Endothelial cell of umbilical vein (primary cell): ENCODE results near the gene ADGRL3. TPM values are rescaled to one million over a fixed set of nuclear protein-coding genes. Genes with fewer than 3 reads are reported as not detected.

Source experiments
- BruUV-seq: library from RNA; stranded (reverse); fragments of 400-500 nt; replicated peaks from 2 replicates; lab custom pipeline; 2021; lab: Mats Ljungman, UMichigan
- CTCF ChIA-PET: fragments of 300-600, 350-600 bp; sonication (Branson Sonifier 250); formaldehyde crosslinking; loops from one replicate; lab custom pipeline; 2021; ENCODE audit warnings: antibody characterized with exemption, inconsistent platforms; lab: Charles Lee
- POLR2A ChIA-PET: fragments of 300-600, 350-600 bp; sonication (Branson Sonifier 250); formaldehyde crosslinking; loops from one replicate; lab custom pipeline; 2021; ENCODE audit warnings: antibody characterized with exemption, inconsistent platforms; lab: Charles Lee
- DNase-seq: peaks from one replicate; pipeline ENCODE4 v3.0.0-alpha.2; 2011; ENCODE audit warnings: low read depth, low spot score
- FAIRE-seq: peaks from 2 replicates; lab custom pipeline; 2011; peaks lifted over from hg19 to GRCh38; lab: Jason Lieb, UNC
- H2AFZ ChIP-seq: 2 replicates; pipeline ENCODE4 v1.6.0; 2012; ENCODE audit warnings: low read depth, low read length, control low read depth, inconsistent platforms
- H3K27ac ChIP-seq: 2 replicates; pipeline ENCODE4 v1.5.1; 2011; ENCODE audit warnings: low read depth, mild to moderate bottlenecking, control low read depth, low read length, moderate library complexity; ENCODE audit not compliant: insufficient read depth
- H3K27me3 ChIP-seq, 2 experiments: 2 replicates each; pipeline versions ENCODE4 v1.6.0 to v1.6.1; 2011; ENCODE audit warnings: low read length in 2 of 2, mixed read lengths in 1 of 2; ENCODE audit not compliant: control insufficient read depth in 2 of 2, insufficient read depth in 2 of 2
- H3K36me3 ChIP-seq, 2 experiments: 2 replicates in 1 of 2; 3 replicates in 1 of 2; pipeline ENCODE4 v1.5.1; 2011; ENCODE audit warnings: low read length in 2 of 2, mild to moderate bottlenecking in 1 of 2, moderate library complexity in 1 of 2; ENCODE audit not compliant: control insufficient read depth in 2 of 2, insufficient read depth in 2 of 2; ENCODE audit errors: extremely low read depth in 1 of 2
- H3K4me1 ChIP-seq: 3 replicates; pipeline ENCODE4 v1.5.1; 2011; ENCODE audit warnings: mild to moderate bottlenecking, low read length; ENCODE audit not compliant: control insufficient read depth, insufficient read depth; ENCODE audit errors: extremely low read depth
- H3K4me2 ChIP-seq: 2 replicates; pipeline ENCODE4 v1.6.1; 2011; ENCODE audit warnings: low read length, control low read depth, mixed read lengths; ENCODE audit not compliant: insufficient read depth
- H3K4me3 ChIP-seq, 3 experiments: fragments of 200-600 bp in 1 of 3; sonication (generic), shearing (Covaris generic) in 1 of 3; replicated peaks in 1 of 3; 2 replicates each; pipeline ENCODE4 v1.5.1; 2011 to 2016; ENCODE audit warnings: control low read depth in 3 of 3, low read length in 3 of 3, mild to moderate bottlenecking in 2 of 3, inconsistent platforms in 1 of 3, low read depth in 1 of 3, moderate library complexity in 1 of 3; ENCODE audit not compliant: insufficient read depth in 1 of 3
- H3K79me2 ChIP-seq: 2 replicates; pipeline ENCODE4 v1.6.0; 2012; ENCODE audit warnings: low read length, inconsistent platforms; ENCODE audit not compliant: control insufficient read depth, insufficient read depth
- H3K9ac ChIP-seq: replicated peaks from 2 replicates; pipeline ENCODE3; 2011; ENCODE audit warnings: low read length, control low read depth; ENCODE audit not compliant: insufficient read depth; ENCODE audit errors: extremely low read depth
- H3K9me1 ChIP-seq: replicated peaks from 3 replicates; pipeline ENCODE4 v1.6.0; 2011; ENCODE audit warnings: mild to moderate bottlenecking, low read length; ENCODE audit not compliant: control insufficient read depth, insufficient read depth; ENCODE audit errors: extremely low read depth
- H3K9me3 ChIP-seq: replicated peaks from 2 replicates; pipeline ENCODE4 v1.5.1; 2012; ENCODE audit warnings: low read length, inconsistent platforms; ENCODE audit not compliant: control insufficient read depth, insufficient read depth
- H4K20me1 ChIP-seq: replicated peaks from 2 replicates; pipeline ENCODE3; 2011; ENCODE audit warnings: mild to moderate bottlenecking, low read length; ENCODE audit not compliant: control insufficient read depth, insufficient read depth; ENCODE audit errors: extremely low read depth
- CTCF ChIP-seq, 2 donors: IDR thresholded peaks; 1 replicate in 1 of 2; 2 replicates in 1 of 2; pipeline ENCODE4 v1.5.1; 2011; ENCODE audit warnings: low read length in 2 of 2, mild to moderate bottlenecking in 2 of 2, moderate library complexity in 2 of 2, control low read depth in 1 of 2, inconsistent platforms in 1 of 2, low read depth in 1 of 2; ENCODE audit not compliant: insufficient read depth in 1 of 2; ENCODE audit errors: extremely low read depth in 1 of 2
- EZH2 ChIP-seq: IDR thresholded peaks from 2 replicates; pipeline ENCODE4 v1.6.1; 2012; ENCODE audit warnings: borderline replicate concordance, low read depth, mild to moderate bottlenecking, moderate library complexity, low read length, inconsistent platforms; ENCODE audit not compliant: severe bottlenecking
- FOS ChIP-seq: IDR thresholded peaks from 2 replicates; pipeline ENCODE4 v1.6.1; 2011; ENCODE audit warnings: mild to moderate bottlenecking, low read length, moderate library complexity, borderline replicate concordance; ENCODE audit not compliant: insufficient read depth
- GATA2 ChIP-seq: IDR thresholded peaks from 2 replicates; pipeline ENCODE4 v1.7.0; 2011; ENCODE audit warnings: low read depth, mild to moderate bottlenecking, moderate library complexity, mixed read lengths, low read length; ENCODE audit not compliant: insufficient read length, insufficient read depth
- JUN ChIP-seq: IDR thresholded peaks from 2 replicates; pipeline ENCODE4 v1.6.1; 2011; ENCODE audit warnings: borderline replicate concordance, low read depth; ENCODE audit not compliant: insufficient read length, insufficient read depth
- MAX ChIP-seq: IDR thresholded peaks from 2 replicates; pipeline ENCODE4 v1.6.1; 2011; ENCODE audit not compliant: insufficient read depth, insufficient read length
- MYC ChIP-seq: IDR thresholded peaks from one replicate; pipeline ENCODE4 v1.6.1; 2011; ENCODE audit warnings: mild to moderate bottlenecking, low read depth, low read length
- POLR2A ChIP-seq: IDR thresholded peaks from 2 replicates; pipeline ENCODE4 v1.6.1; 2012; ENCODE audit warnings: low read depth, mild to moderate bottlenecking, control low read depth, low read length
- POLR2AphosphoS5 ChIP-seq: IDR thresholded peaks from 2 replicates; pipeline ENCODE4 v1.6.1; 2012; ENCODE audit warnings: low read depth, mild to moderate bottlenecking, control low read depth, low read length, moderate library complexity; ENCODE audit not compliant: insufficient read depth
- dilution Hi-C: fragments of 300-500 bp; cut with MboI; formaldehyde crosslinking; loops from one replicate; pipeline ENCODE4 v1.15.0; 2019; ENCODE audit warnings: low sequenced_read_pairs; ENCODE audit not compliant: extremely low pct_ligation_motif_present
- intact Hi-C: fragments of 100-400 bp; cut with micrococcal nuclease; formaldehyde crosslinking; loops from one replicate; pipeline ENCODE4 v1.10.0; 2022
- polyA plus RNA-seq, 4 experiments: library from polyadenylated mRNA; depleted of rRNA in 3 of 4; stranded (reverse) in 3 of 4; unstranded in 1 of 4; fragments of >200 nt; gene quantifications; 2 replicates each; pipeline versions ENCODE4 v1.2.1 to v1.2.3, GENCODE V29; 2011 to 2012; ENCODE audit warnings: missing spikeins in 1 of 4
- total RNA-seq: library from RNA; stranded (reverse); gene quantifications from 2 replicates; pipeline ENCODE4 v1.2.3, GENCODE V29; 2021

Gene ADGRL3
- total and polyA plus RNA-seq, 2 donors (not counting 3 experiments of a cell fraction or from before 2014, with no cell fraction given), result not detected

- no peaks in the 10 kb centered on the region for H3K27me3 ChIP-seq
- no TSS peak for BruUV-seq
- H3K4me1 ChIP-seq, result no peaks in the 10 kb centered on the region
- FAIRE-seq (no peak), DNase-seq (no peak)
- POLR2A ChIA-PET, result no interaction called here
- H3K9ac ChIP-seq, result no peak overlapping the region
- dilution Hi-C loops, result no loop called here
- no peak overlapping the region for H3K4me2 ChIP-seq
- TF ChIP-seq POLR2AphosphoS5 (no peak), POLR2A (no peak), GATA2 (no peak), MAX (no peak), CTCF (IDR thresholded peaks at IDR 0.05; ENCODE audit: extremely low read depth in 1 of 2, insufficient read depth in 1 of 2, low read depth in 1 of 2, low read length in 2 of 2) (no peak), MYC (no peak), EZH2 (no peak)
- H3K9me3 ChIP-seq, result no peaks in the 10 kb centered on the region
- no peak overlapping the region for H2AFZ ChIP-seq
- H3K9me1 ChIP-seq, result no peaks in the 10 kb centered on the region
- CTCF ChIA-PET, result no interaction called here
- intact Hi-C loops, result no loop called here
- no peaks in the 10 kb centered on the region for H4K20me1 ChIP-seq
- H3K36me3 ChIP-seq, result no peaks in the 10 kb centered on the region
- H3K79me2 ChIP-seq, result no peaks in the 10 kb centered on the region
- H3K4me3 ChIP-seq, result no peak overlapping the region
- H3K27ac ChIP-seq, result no peak overlapping the region
These were observed 471.5 kb downstream of the ADGRL3 start for GRCh38 chr4:61671599-61671998.

GRCh38 chr4:61675464-61675863, 475.3 kb downstream of the ADGRL3 start:
- Histone ChIP-seq H2AFZ (no peak overlapping the region), H3K79me2 (no peaks in the 10 kb centered on the region), H3K27ac (no peak overlapping the region), H3K4me2 (no peak overlapping the region), H3K36me3 (no peaks in the 10 kb centered on the region), H3K9ac (no peak overlapping the region), H4K20me1 (no peaks in the 10 kb centered on the region), H3K9me1 (no peaks in the 10 kb centered on the region), H3K27me3 (no peaks in the 10 kb centered on the region), H3K4me1 (no peaks in the 10 kb centered on the region), H3K4me3 (no peak overlapping the region), H3K9me3 (no peaks in the 10 kb centered on the region)
- CTCF ChIA-PET, result no interaction called here
- dilution Hi-C loops (no loop called here), intact Hi-C loops (no loop called here)
- FAIRE-seq (no peak), DNase-seq (no peak)
- no TSS peak for BruUV-seq
- POLR2A ChIA-PET, result no interaction called here
- TF ChIP-seq FOS, result no peak
- no peak for TF ChIP-seq POLR2A
- no peak for TF ChIP-seq MAX
- no peak for TF ChIP-seq CTCF (IDR thresholded peaks at IDR 0.05; ENCODE audit: extremely low read depth in 1 of 2, insufficient read depth in 1 of 2, low read depth in 1 of 2, low read length in 2 of 2)
- TF ChIP-seq GATA2, result no peak
- no peak for TF ChIP-seq EZH2
- TF ChIP-seq MYC, result no peak
- TF ChIP-seq JUN, result no peak
- no peak for TF ChIP-seq POLR2AphosphoS5
